ENCODE measurements around the gene PPP3CA. TPM values are rescaled to one million over a fixed set of nuclear protein-coding genes. Genes with fewer than 3 reads are reported as not detected.

PPP3CA gene
- total and polyA plus RNA-seq, 3 experiments from 2014 or later: 6.9 to 30.7 (median 30.0) TPM

DNA sequence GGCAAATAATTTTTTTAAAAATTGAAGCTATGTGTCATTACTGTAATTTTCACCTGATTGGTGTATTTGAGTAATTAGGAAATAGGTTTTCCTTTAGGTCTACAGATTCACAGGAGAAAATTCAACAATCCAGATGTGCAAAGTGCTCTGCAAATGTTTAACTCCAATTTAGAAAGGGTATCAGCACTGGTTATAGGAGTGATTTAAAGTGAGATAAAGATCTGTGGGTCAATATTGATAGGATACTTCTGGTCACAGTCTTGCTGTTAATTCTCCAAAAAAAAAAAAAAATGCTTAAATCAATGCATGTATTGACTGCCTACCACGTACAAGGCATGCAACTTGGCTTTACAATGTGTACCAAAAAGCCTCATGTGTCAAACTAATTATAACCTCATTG lies 271.3 kb downstream of the PPP3CA start:
- DNase-seq: no peak
- Histone ChIP-seq H3K4me1 (ENCODE audit: insufficient read depth, low read length) (no peaks in the 10 kb centered on the region), H3K9me3 (ENCODE audit: low read length) (no peaks in the 10 kb centered on the region), H3K36me3 (ENCODE audit: insufficient read depth, low read length) (no peaks in the 10 kb centered on the region), H3K27me3 (ENCODE audit: insufficient read depth, low read length, poor library complexity, severe bottlenecking) (no peaks in the 10 kb centered on the region), H3K4me3 (ENCODE audit: low read length) (no peak overlapping the region), H3K27ac (ENCODE audit: low read depth, low read length) (no peak overlapping the region)
- no peak overlapping the region for H3K27ac Mint-ChIP-seq
- no peaks in the 10 kb centered on the region for H3K9me3 Mint-ChIP-seq
- H3K36me3 Mint-ChIP-seq: peaks cover 8 to 36% (median 33%) of the 10 kb centered on the region in 3 donors
- H3K4me1 Mint-ChIP-seq: peaks cover 9 to 21% (median 13%) of the 10 kb centered on the region in 3 donors
- ChIA-PET POLR2A (no interaction called here), CTCF (no interaction called here)
- no peaks in the 10 kb centered on the region for H3K27me3 Mint-ChIP-seq
- no peak overlapping the region for H3K4me3 Mint-ChIP-seq

- Histone ChIP-seq H3K27me3 (ENCODE audit: insufficient read depth, low read length, poor library complexity, severe bottlenecking) (no peaks in the 10 kb centered on the region), H3K36me3 (ENCODE audit: insufficient read depth, low read length) (no peaks in the 10 kb centered on the region), H3K9me3 (ENCODE audit: low read length) (no peaks in the 10 kb centered on the region), H3K27ac (ENCODE audit: low read depth, low read length) (no peak overlapping the region), H3K4me3 (ENCODE audit: low read length) (no peak overlapping the region), H3K4me1 (ENCODE audit: insufficient read depth, low read length) (no peaks in the 10 kb centered on the region)
- no peak overlapping the region for H3K4me3 Mint-ChIP-seq
- peak overlapping the region in 1 of 8 donors; percentile 26 for H3K27ac Mint-ChIP-seq
- H3K27me3 Mint-ChIP-seq: no peaks in the 10 kb centered on the region
- no peaks in the 10 kb centered on the region for H3K9me3 Mint-ChIP-seq
- H3K36me3 Mint-ChIP-seq: peaks cover 8 to 34% (median 30%) of the 10 kb centered on the region in 3 donors
- POLR2A ChIA-PET: no interaction called here
- no peak for DNase-seq
- peaks cover 9 to 21% (median 13%) of the 10 kb centered on the region in 3 donors for H3K4me1 Mint-ChIP-seq
- CTCF ChIA-PET: no interaction called here
Observed at GRCh38 chr4:101075536-101075935, 271.8 kb downstream of the PPP3CA start.

GRCh38 chr4:101074326-101074725 lies 273.0 kb downstream of the PPP3CA start:
- Histone ChIP-seq H3K27me3 (ENCODE audit: insufficient read depth, low read length, poor library complexity, severe bottlenecking) (no peaks in the 10 kb centered on the region), H3K27ac (ENCODE audit: low read depth, low read length) (no peak overlapping the region), H3K4me3 (ENCODE audit: low read length) (no peak overlapping the region), H3K36me3 (ENCODE audit: insufficient read depth, low read length) (no peaks in the 10 kb centered on the region), H3K9me3 (ENCODE audit: low read length) (no peaks in the 10 kb centered on the region), H3K4me1 (ENCODE audit: insufficient read depth, low read length) (no peaks in the 10 kb centered on the region)
- DNase-seq: no peak
- H3K9me3 Mint-ChIP-seq: no peaks in the 10 kb centered on the region
- POLR2A ChIA-PET: no interaction called here
- peaks cover 9 to 21% (median 13%) of the 10 kb centered on the region in 3 donors for H3K4me1 Mint-ChIP-seq
- no peak overlapping the region for H3K4me3 Mint-ChIP-seq
- CTCF ChIA-PET: no interaction called here
- peaks cover 8 to 32% (median 27%) of the 10 kb centered on the region in 3 donors for H3K36me3 Mint-ChIP-seq
- H3K27ac Mint-ChIP-seq: no peak overlapping the region
- no peaks in the 10 kb centered on the region for H3K27me3 Mint-ChIP-seq

DNA sequence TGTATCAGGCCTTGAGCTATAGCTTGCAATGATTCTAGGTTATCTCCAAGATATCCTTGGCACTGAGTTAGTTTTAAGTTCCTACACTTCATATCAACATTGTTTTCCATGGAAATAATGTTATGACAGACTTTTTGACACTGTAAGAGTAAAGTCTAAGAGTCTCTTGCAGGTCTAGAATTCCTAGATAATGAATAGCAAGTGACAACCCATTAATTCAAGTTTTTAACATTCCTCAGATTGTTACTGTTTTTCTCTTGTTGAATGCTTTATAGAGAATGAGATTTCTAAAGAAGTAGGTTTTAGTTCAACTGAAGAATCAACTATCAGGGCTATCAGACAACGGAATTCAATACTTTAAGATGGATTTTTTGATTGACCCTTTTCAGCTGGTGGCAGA lies 276.1 kb downstream of the PPP3CA start:
- H3K27ac ChIP-seq (ENCODE audit: low read depth, low read length): no peak overlapping the region
- no peaks in the 10 kb centered on the region for H3K9me3 ChIP-seq (ENCODE audit: low read length)
- Mint-ChIP-seq H3K4me1 (peaks cover 5 to 18% (median 13%) of the 10 kb centered on the region in 3 donors), H3K9me3 (no peaks in the 10 kb centered on the region), H3K27ac (no peak overlapping the region), H3K27me3 (no peaks in the 10 kb centered on the region), H3K36me3 (peaks cover 8 to 29% (median 22%) of the 10 kb centered on the region in 3 donors), H3K4me3 (no peak overlapping the region)
- H3K4me1 ChIP-seq (ENCODE audit: insufficient read depth, low read length): no peaks in the 10 kb centered on the region
- POLR2A ChIA-PET: no interaction called here
- H3K36me3 ChIP-seq (ENCODE audit: insufficient read depth, low read length): no peaks in the 10 kb centered on the region
- CTCF ChIA-PET: no interaction called here
- DNase-seq: no peak
- no peaks in the 10 kb centered on the region for H3K27me3 ChIP-seq (ENCODE audit: insufficient read depth, low read length, poor library complexity, severe bottlenecking)
- no peak overlapping the region for H3K4me3 ChIP-seq (ENCODE audit: low read length)

- no peak for DNase-seq
- Histone ChIP-seq H3K27ac (ENCODE audit: low read depth, low read length) (no peak overlapping the region), H3K9me3 (ENCODE audit: low read length) (no peaks in the 10 kb centered on the region), H3K27me3 (ENCODE audit: insufficient read depth, low read length, poor library complexity, severe bottlenecking) (no peaks in the 10 kb centered on the region), H3K36me3 (ENCODE audit: insufficient read depth, low read length) (no peaks in the 10 kb centered on the region), H3K4me3 (ENCODE audit: low read length) (no peak overlapping the region), H3K4me1 (ENCODE audit: insufficient read depth, low read length) (no peaks in the 10 kb centered on the region)
- Mint-ChIP-seq H3K4me1 (peaks cover 0 to 19% (median 3%) of the 10 kb centered on the region in 3 donors), H3K27me3 (no peaks in the 10 kb centered on the region), H3K36me3 (peaks cover under 1 to 20% (median 11%) of the 10 kb centered on the region in 3 donors), H3K9me3 (no peaks in the 10 kb centered on the region), H3K4me3 (no peak overlapping the region), H3K27ac (no peak overlapping the region)
- POLR2A ChIA-PET: no interaction called here
- CTCF ChIA-PET: no interaction called here
Observed at GRCh38 chr4:101068115-101068514, 279.2 kb downstream of the PPP3CA start.

DNA sequence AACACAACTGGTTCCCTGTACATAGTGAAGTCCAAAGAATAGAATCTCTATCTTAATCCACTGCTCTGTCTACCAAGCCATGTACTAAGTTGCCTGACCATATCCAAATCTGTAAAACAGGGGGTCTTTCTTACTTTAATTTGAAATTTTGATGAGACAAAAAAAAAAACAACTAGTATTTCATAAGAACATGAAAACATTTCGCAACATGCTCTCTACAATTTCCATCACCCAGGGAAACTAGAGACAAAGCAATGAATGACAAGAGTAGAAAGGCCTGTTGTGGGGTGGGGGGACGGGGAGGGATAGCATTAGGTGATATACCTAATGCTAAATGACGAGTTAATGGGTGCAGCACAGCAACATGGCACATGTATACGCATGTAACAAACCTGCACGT lies 279.9 kb downstream of the PPP3CA start:
- Histone ChIP-seq H3K4me1 (ENCODE audit: insufficient read depth, low read length) (no peaks in the 10 kb centered on the region), H3K27me3 (ENCODE audit: insufficient read depth, low read length, poor library complexity, severe bottlenecking) (no peaks in the 10 kb centered on the region), H3K27ac (ENCODE audit: low read depth, low read length) (no peak overlapping the region), H3K9me3 (ENCODE audit: low read length) (no peaks in the 10 kb centered on the region), H3K36me3 (ENCODE audit: insufficient read depth, low read length) (no peaks in the 10 kb centered on the region), H3K4me3 (ENCODE audit: low read length) (no peak overlapping the region)
- CTCF ChIA-PET: no interaction called here
- H3K27ac Mint-ChIP-seq: peak overlapping the region in 1 of 8 donors; percentile 8
- no peaks in the 10 kb centered on the region for H3K9me3 Mint-ChIP-seq
- peaks cover 6 to 27% (median 14%) of the 10 kb centered on the region in 3 donors for H3K36me3 Mint-ChIP-seq
- no peak overlapping the region for H3K4me3 Mint-ChIP-seq
- DNase-seq: no peak
- peaks cover 0 to 19% (median 3%) of the 10 kb centered on the region in 3 donors for H3K4me1 Mint-ChIP-seq
- POLR2A ChIA-PET: no interaction called here
- no peaks in the 10 kb centered on the region for H3K27me3 Mint-ChIP-seq

GRCh38 chr4:101066626-101067170 lies 280.6 kb downstream of the PPP3CA start:
- Histone ChIP-seq H3K27me3 (ENCODE audit: insufficient read depth, low read length, poor library complexity, severe bottlenecking) (no peaks in the 10 kb centered on the region), H3K27ac (ENCODE audit: low read depth, low read length) (no peak overlapping the region), H3K36me3 (ENCODE audit: insufficient read depth, low read length) (no peaks in the 10 kb centered on the region), H3K9me3 (ENCODE audit: low read length) (no peaks in the 10 kb centered on the region), H3K4me3 (ENCODE audit: low read length) (no peak overlapping the region), H3K4me1 (ENCODE audit: insufficient read depth, low read length) (no peaks in the 10 kb centered on the region)
- no peak for DNase-seq
- no peaks in the 10 kb centered on the region for H3K27me3 Mint-ChIP-seq
- peaks cover 8 to 27% (median 12%) of the 10 kb centered on the region in 3 donors for H3K36me3 Mint-ChIP-seq
- POLR2A ChIA-PET: no interaction called here
- peaks cover 0 to 19% (median 2%) of the 10 kb centered on the region in 3 donors for H3K4me1 Mint-ChIP-seq
- CTCF ChIA-PET: no interaction called here
- no peak overlapping the region for H3K27ac Mint-ChIP-seq
- no peak overlapping the region for H3K4me3 Mint-ChIP-seq
- H3K9me3 Mint-ChIP-seq: no peaks in the 10 kb centered on the region

GRCh38 chr4:101065935-101066485 lies 281.3 kb downstream of the PPP3CA start:
- Histone ChIP-seq H3K4me1 (ENCODE audit: insufficient read depth, low read length) (no peaks in the 10 kb centered on the region), H3K27ac (ENCODE audit: low read depth, low read length) (no peak overlapping the region), H3K4me3 (ENCODE audit: low read length) (no peak overlapping the region), H3K36me3 (ENCODE audit: insufficient read depth, low read length) (no peaks in the 10 kb centered on the region), H3K27me3 (ENCODE audit: insufficient read depth, low read length, poor library complexity, severe bottlenecking) (no peaks in the 10 kb centered on the region), H3K9me3 (ENCODE audit: low read length) (no peaks in the 10 kb centered on the region)
- no peaks in the 10 kb centered on the region for H3K9me3 Mint-ChIP-seq
- no peak overlapping the region for H3K4me3 Mint-ChIP-seq
- ChIA-PET POLR2A (no interaction called here), CTCF (no interaction called here)
- no peak overlapping the region for H3K27ac Mint-ChIP-seq
- no peak for DNase-seq
- no peaks in the 10 kb centered on the region for H3K27me3 Mint-ChIP-seq
- peaks cover 8 to 27% (median 12%) of the 10 kb centered on the region in 3 donors for H3K36me3 Mint-ChIP-seq
- H3K4me1 Mint-ChIP-seq: peaks cover 0 to 21% (median 2%) of the 10 kb centered on the region in 3 donors
